H1 (cell line): Measurements from ENCODE around the gene TTC29. TPM values are rescaled to one million over a fixed set of nuclear protein-coding genes. Genes with fewer than 3 reads are reported as not detected.
"Not testable (repeated sequence)": the region's sequence is repeated elsewhere in the genome, so short reads cannot be mapped to it uniquely, and the experiment has no call there.

Source experiments
- CTCF ChIA-PET: fragments of 300-600 bp; sonication (Branson Sonifier 250); formaldehyde crosslinking; loops from one replicate; lab custom pipeline; 2021; ENCODE audit not compliant: partially characterized antibody; lab: Charles Lee
- POLR2A ChIA-PET: fragments of 300-600 bp; sonication (Branson Sonifier 250); formaldehyde crosslinking; loops from one replicate; lab custom pipeline; 2021; ENCODE audit warnings: inconsistent platforms; ENCODE audit not compliant: partially characterized antibody; lab: Charles Lee
- DNase-seq, 2 experiments: peaks; one replicate each; pipeline versions ENCODE4 v3.0.0 to v3.0.0-alpha.2; 2010 to 2022; ENCODE audit warnings: low spot score in 2 of 2, low read depth in 1 of 2, mixed read lengths in 1 of 2
- FAIRE-seq: peaks from 2 replicates; lab custom pipeline; 2011; peaks lifted over from hg19 to GRCh38; lab: Jason Lieb, UNC
- H2AFZ ChIP-seq: 2 replicates; pipeline ENCODE4 v1.8.1; 2012; ENCODE audit warnings: low read length, inconsistent platforms
- H2AK5ac ChIP-seq: 2 replicates; pipeline ENCODE4 v1.6.1; 2013; ENCODE audit warnings: low read depth, low read length
- H2BK120ac ChIP-seq: replicated peaks from 2 replicates; pipeline ENCODE3; 2013; ENCODE audit warnings: low read depth, low read length, inconsistent platforms
- H2BK12ac ChIP-seq: 2 replicates; pipeline ENCODE4 v1.6.1; 2013; ENCODE audit warnings: low read depth, low read length
- H2BK15ac ChIP-seq: 2 replicates; pipeline ENCODE4 v1.6.1; 2013; ENCODE audit warnings: low read length
- H2BK20ac ChIP-seq: 2 replicates; pipeline ENCODE4 v1.6.1; 2013; ENCODE audit warnings: low read length
- H2BK5ac ChIP-seq: 2 replicates; pipeline ENCODE4 v1.6.1; 2013; ENCODE audit warnings: low read depth, low read length
- H3K14ac ChIP-seq: 2 replicates; pipeline ENCODE4 v1.6.1; 2013; ENCODE audit warnings: inconsistent platforms; ENCODE audit not compliant: insufficient read length
- H3K18ac ChIP-seq: 2 replicates; pipeline ENCODE4 v1.6.1; 2013; ENCODE audit warnings: low read length; ENCODE audit errors: extremely low read depth
- H3K23ac ChIP-seq: 2 replicates; pipeline ENCODE4 v1.6.1; 2013; ENCODE audit warnings: inconsistent platforms; ENCODE audit not compliant: insufficient read length
- H3K23me2 ChIP-seq: 2 replicates; pipeline ENCODE4 v1.6.1; 2013; ENCODE audit warnings: low read depth, low read length
- H3K27ac ChIP-seq: 2 replicates; pipeline ENCODE4 v1.6.1; 2011; ENCODE audit warnings: low read depth, low read length, inconsistent platforms
- H3K27me3 ChIP-seq, 4 experiments: replicated peaks in 1 of 4; 1 replicate in 1 of 4; 2 replicates in 3 of 4; pipeline versions ENCODE4 v1.6.1 to v1.8.1; 2011 to 2013; ENCODE audit warnings: low read length in 3 of 4, mild to moderate bottlenecking in 3 of 4, inconsistent platforms in 2 of 4, mixed read lengths in 2 of 4, moderate library complexity in 1 of 4; ENCODE audit not compliant: control insufficient read depth in 3 of 4, insufficient read depth in 3 of 4; ENCODE audit errors: extremely low read depth in 1 of 4
- H3K36me3 ChIP-seq, 4 experiments: 2 replicates each; pipeline versions ENCODE4 v1.6.1 to v1.8.1; 2011 to 2013; ENCODE audit warnings: mild to moderate bottlenecking in 4 of 4, low read length in 3 of 4, moderate library complexity in 2 of 4, control low read depth in 1 of 4, inconsistent platforms in 1 of 4; ENCODE audit not compliant: insufficient read depth in 4 of 4, control insufficient read depth in 2 of 4
- H3K4ac ChIP-seq: replicated peaks from 2 replicates; pipeline ENCODE3; 2013; ENCODE audit warnings: low read length, low read depth, mixed read lengths, inconsistent platforms; ENCODE audit not compliant: insufficient read length
- H3K4me1 ChIP-seq, 4 experiments: replicated peaks in 1 of 4; 1 replicate in 1 of 4; 2 replicates in 3 of 4; pipeline versions ENCODE4 v1.6.1 to v1.8.1; 2011 to 2013; ENCODE audit warnings: low read length in 3 of 4, inconsistent platforms in 2 of 4, mixed read lengths in 1 of 4; ENCODE audit not compliant: insufficient read depth in 4 of 4, control insufficient read depth in 3 of 4
- H3K4me2 ChIP-seq, 2 experiments: 2 replicates each; pipeline versions ENCODE4 v1.6.1 to v1.8.1; 2011 to 2013; ENCODE audit warnings: low read depth in 2 of 2, low read length in 2 of 2, control low read depth in 1 of 2, inconsistent platforms in 1 of 2, mild to moderate bottlenecking in 1 of 2; ENCODE audit not compliant: insufficient read depth in 1 of 2
- H3K4me3 ChIP-seq, 4 experiments: fragments of 200-600, 300-600 bp in 1 of 4; sonication (generic), shearing (Covaris generic), sonication (Bioruptor Twin) in 1 of 4; 2 replicates each; pipeline versions ENCODE4 v1.5.1 to v1.8.1; 2011 to 2016; ENCODE audit warnings: low read length in 4 of 4, low read depth in 3 of 4, control low read depth in 2 of 4, inconsistent platforms in 2 of 4, mild to moderate bottlenecking in 2 of 4, mixed read lengths in 1 of 4, moderate library complexity in 1 of 4; ENCODE audit not compliant: insufficient read depth in 2 of 4; ENCODE audit errors: extremely low read depth in 1 of 4
- H3K56ac ChIP-seq: replicated peaks from 2 replicates; pipeline ENCODE3; 2013; ENCODE audit warnings: low read depth, mild to moderate bottlenecking, mixed read lengths, low read length, inconsistent platforms; ENCODE audit not compliant: insufficient read length
- H3K79me1 ChIP-seq: 2 replicates; pipeline ENCODE4 v1.6.1; 2013; ENCODE audit warnings: low read depth, low read length, control low read depth
- H3K79me2 ChIP-seq, 2 experiments: 2 replicates each; pipeline versions ENCODE4 v1.6.1 to v1.8.1; 2012 to 2013; ENCODE audit warnings: low read length in 2 of 2, mild to moderate bottlenecking in 2 of 2, inconsistent platforms in 1 of 2; ENCODE audit not compliant: insufficient read depth in 2 of 2, control insufficient read depth in 1 of 2
- H3K9ac ChIP-seq, 4 experiments: replicated peaks in 1 of 4; 1 replicate in 1 of 4; 2 replicates in 3 of 4; pipeline versions ENCODE4 v1.6.1 to v1.8.1; 2011 to 2013; ENCODE audit warnings: low read depth in 3 of 4, low read length in 3 of 4, control low read depth in 2 of 4, mild to moderate bottlenecking in 2 of 4, moderate library complexity in 2 of 4, inconsistent platforms in 1 of 4; ENCODE audit errors: extremely low read depth in 1 of 4
- H3K9me3 ChIP-seq, 2 experiments: 2 replicates each; pipeline versions ENCODE4 v1.6.1 to v1.8.1; 2012 to 2013; ENCODE audit warnings: mild to moderate bottlenecking in 2 of 2, moderate library complexity in 2 of 2, control low read depth in 1 of 2, inconsistent platforms in 1 of 2, low read depth in 1 of 2, low read length in 1 of 2, mixed read lengths in 1 of 2; ENCODE audit not compliant: insufficient read depth in 2 of 2
- H4K20me1 ChIP-seq, 2 experiments: replicated peaks in 1 of 2; 2 replicates each; pipeline versions ENCODE3 to v1.8.1; 2011 to 2013; ENCODE audit warnings: inconsistent platforms in 2 of 2, low read length in 2 of 2, mild to moderate bottlenecking in 1 of 2; ENCODE audit not compliant: insufficient read depth in 2 of 2, control insufficient read depth in 1 of 2
- H4K5ac ChIP-seq: 2 replicates; pipeline ENCODE4 v1.6.1; 2013; ENCODE audit warnings: low read length, low read depth, mixed read lengths, inconsistent platforms; ENCODE audit not compliant: insufficient read length
- H4K8ac ChIP-seq: 2 replicates; pipeline ENCODE4 v1.8.0; 2013; ENCODE audit warnings: mild to moderate bottlenecking, moderate library complexity, low read length, inconsistent platforms; ENCODE audit not compliant: insufficient read depth; ENCODE audit errors: extremely low read depth
- H4K91ac ChIP-seq: replicated peaks from 2 replicates; pipeline ENCODE3; 2013; ENCODE audit warnings: low read length, mixed read lengths, inconsistent platforms; ENCODE audit not compliant: insufficient read length
- WGBS, 2 experiments: shearing (Covaris generic) in 1 of 2; methylation state at CpG; one replicate each; pipeline versions ENCODE4 v1.1.6 to v1.1.7; 2013 to 2015; ENCODE audit warnings: low lambda C conversion rate in 2 of 2, mixed read lengths in 2 of 2, inconsistent platforms in 1 of 2, low coverage in 1 of 2, missing lambda C conversion rate in 1 of 2; ENCODE audit not compliant: insufficient replicate concordance in 2 of 2, insufficient coverage in 1 of 2, insufficient read length in 1 of 2; ENCODE audit errors: extremely low coverage in 1 of 2, missing lambda C conversion rate in 1 of 2; 5-methylcytosine and 5-hydroxymethylcytosine counted together
- polyA plus RNA-seq, 7 experiments: library from polyadenylated mRNA; depleted of rRNA in 3 of 7; stranded (reverse) in 5 of 7; unstranded in 2 of 7; fragments of >200 nt in 5 of 7; fragments of 200-250 nt in 2 of 7; gene quantifications; 1 replicate in 5 of 7; 2 replicates in 1 of 7; 4 replicates in 1 of 7; pipeline versions ENCODE4 v1.2.1 to v1.2.3, GENCODE V29; 2011 to 2013; ENCODE audit warnings: missing spikeins in 2 of 7, mixed read lengths in 2 of 7
- total RNA-seq: library from RNA; stranded (reverse); fragmentation: NEBNext Ultra II Directional; extraction: Animal tissue kit (Norgen Biotek cat#: 25700); gene quantifications from 2 replicates; pipeline ENCODE4 v1.2.1, GENCODE V29; 2021

TTC29 gene
- total and polyA plus RNA-seq, 2 of the 8 experiments (the other 6 are each of a cell fraction or from before 2014, with no cell fraction given) = 0.28 TPM; not detected in 1

DNA sequence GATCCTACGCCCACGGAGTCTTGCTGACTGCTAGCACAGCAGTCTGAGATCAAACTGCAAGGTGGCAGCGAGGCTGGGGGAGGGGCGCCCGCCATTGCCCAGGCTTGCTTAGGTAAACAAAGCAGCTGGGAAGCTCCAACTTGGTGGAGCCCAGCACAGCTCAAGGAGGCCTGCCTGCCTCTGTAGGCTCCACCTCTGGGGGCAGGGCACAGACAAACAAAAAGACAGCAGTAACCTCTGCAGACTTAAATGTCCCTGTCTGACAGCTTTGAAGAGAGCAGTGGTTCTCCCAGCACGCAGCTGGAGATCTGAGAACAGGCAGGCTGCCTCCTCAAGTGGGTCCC is 281.7 kb downstream of the TTC29 start:
- H3K23ac ChIP-seq, H4K8ac ChIP-seq, H3K4me2 ChIP-seq, H2AK5ac ChIP-seq, H2BK20ac ChIP-seq, H3K56ac ChIP-seq, H3K23me2 ChIP-seq, H3K14ac ChIP-seq, CTCF ChIA-PET, H2AFZ ChIP-seq, H3K9me3 ChIP-seq, H2BK15ac ChIP-seq, H3K4me3 ChIP-seq, POLR2A ChIA-PET, H3K4ac ChIP-seq, H3K79me1 ChIP-seq, H3K27ac ChIP-seq, H3K9ac ChIP-seq, H3K18ac ChIP-seq, DNase-seq, H4K20me1 ChIP-seq, H3K27me3 ChIP-seq, H2BK12ac ChIP-seq, H4K91ac ChIP-seq, H3K36me3 ChIP-seq, H2BK120ac ChIP-seq, H2BK5ac ChIP-seq, H3K79me2 ChIP-seq, H3K4me1 ChIP-seq, FAIRE-seq, H4K5ac ChIP-seq: not testable (repeated sequence)
- WGBS, 2 experiments = 22% methylated on average over 6 of the region's 6 CpGs; no CpG with 5 or more reads in 1 of the 2 experiments
